ELF-1 (cell line): ENCODE measurements around the gene MPPED2.
A peak's percentile ranks its signal among the peaks of the same experiment; 100 is the strongest.

Experiments used
- DNase-seq: peaks from one replicate; pipeline ENCODE4 v3.0.0-alpha.2; 2016; ENCODE audit warnings: low read depth, low spot score

MPPED2 gene

GRCh38 chr11:30422447-30423278 lies 163.5 kb downstream of the MPPED2 start:
- DNase-seq = no peak

GRCh38 chr11:30420233-30420787 lies 165.8 kb downstream of the MPPED2 start:
- DNase-seq = no peak

- DNase-seq = no peak
Measured at GRCh38 chr11:30414806-30415205, 171.3 kb downstream of the MPPED2 start.

GRCh38 chr11:30414244-30414643 lies 171.9 kb downstream of the MPPED2 start:
- no peak for DNase-seq

- DNase-seq = no peak
Measured at GRCh38 chr11:30412509-30412908, 173.6 kb downstream of the MPPED2 start.

GRCh38 chr11:30411383-30411782 lies 174.8 kb downstream of the MPPED2 start:
- DNase-seq = no peak

- peak; percentile 74 for DNase-seq
Measured at GRCh38 chr11:30406978-30407762, 179.0 kb downstream of the MPPED2 start.

GRCh38 chr11:30405385-30405784 lies 180.8 kb downstream of the MPPED2 start:
- DNase-seq = no peak

GRCh38 chr11:30404136-30404535 lies 182.0 kb downstream of the MPPED2 start:
- DNase-seq = no peak

- DNase-seq = no peak
Measured at GRCh38 chr11:30395751-30396150, 190.4 kb downstream of the MPPED2 start.

GRCh38 chr11:30393012-30393411 lies 193.1 kb downstream of the MPPED2 start:
- no peak for DNase-seq

GRCh38 chr11:30392221-30392784 lies 193.8 kb downstream of the MPPED2 start:
- DNase-seq = no peak

GRCh38 chr11:30388957-30389356 lies 197.2 kb downstream of the MPPED2 start:
- DNase-seq = no peak

GRCh38 chr11:30387891-30388861 lies 198.0 kb downstream of the MPPED2 start:
- no peak for DNase-seq

GRCh38 chr11:30381879-30382278 lies 204.3 kb downstream of the MPPED2 start:
- peak; percentile 14 for DNase-seq

GRCh38 chr11:30380846-30381245 lies 205.3 kb downstream of the MPPED2 start:
- no peak for DNase-seq

- no peak for DNase-seq
Measured at GRCh38 chr11:30377347-30377746, 208.8 kb downstream of the MPPED2 start.

GRCh38 chr11:30370164-30370563 lies 216.0 kb downstream of the MPPED2 start:
- no peak for DNase-seq

GRCh38 chr11:30368394-30368793 lies 217.8 kb downstream of the MPPED2 start:
- DNase-seq = no peak

GRCh38 chr11:30365793-30366517 lies 220.2 kb downstream of the MPPED2 start:
- no peak for DNase-seq
